Breast epithelium (tissue), 3 donors: ENCODE results near the gene PRSS33.

ENCODE experiments used
- CTCF ChIP-seq, 3 donors: fragments of 450-650 bp; IDR thresholded peaks; one replicate each; pipeline ENCODE4 v1.5.1; 2016 to 2017; ENCODE audit warnings: antibody characterized with exemption in 3 of 3, mild to moderate bottlenecking in 3 of 3, moderate library complexity in 3 of 3
- POLR2A ChIP-seq: fragments of 450-650 bp; IDR thresholded peaks from one replicate; pipeline ENCODE4 v1.6.1; 2016; ENCODE audit warnings: antibody characterized with exemption, mild to moderate bottlenecking, moderate library complexity
- POLR2AphosphoS5 ChIP-seq, 3 donors: sonication (generic); formaldehyde crosslinking; IDR thresholded peaks; one replicate each; pipeline ENCODE4 v1.6.1; 2017; ENCODE audit warnings: antibody characterized with exemption in 3 of 3

- TF ChIP-seq CTCF (IDR thresholded peaks at IDR 0.05) (no peak), POLR2AphosphoS5 (IDR thresholded peaks at IDR 0.05) (no peak), POLR2A (no peak)
Measured at GRCh38 chr16:2736476-2737237, 50.7 kb downstream of the PRSS33 start.
